Esophagus squamous epithelium (tissue), 5 donors: ENCODE data around the gene PCSK6. TPM values are rescaled to one million over a fixed set of nuclear protein-coding genes. Genes with fewer than 3 reads are reported as not detected.

Experiments
- DNase-seq: peaks from one replicate; lab custom pipeline; 2025; lab: John Stamatoyannopoulos, UW
- H3K27ac ChIP-seq, 4 donors: fragments of 200-600 bp; sonication (generic); one replicate each; pipeline ENCODE4 v1.5.1; 2016 to 2019; ENCODE audit warnings: mild to moderate bottlenecking in 1 of 4
- H3K27me3 ChIP-seq, 4 donors: fragments of 200-600 bp; sonication (generic); 1 replicate in 3 of 4; 2 replicates in 1 of 4; pipeline versions ENCODE4 v1.5.1 to v1.6.0; 2017 to 2021; ENCODE audit warnings: antibody characterized with exemption in 1 of 4
- H3K36me3 ChIP-seq, 3 donors: fragments of 200-600 bp; sonication (generic); one replicate each; pipeline ENCODE4 v1.5.1; 2016 to 2019
- H3K4me1 ChIP-seq, 3 donors: fragments of 200-600 bp; sonication (generic); one replicate each; pipeline ENCODE4 v1.5.1; 2017 to 2019
- H3K4me3 ChIP-seq, 4 donors: fragments of 200-600 bp; sonication (generic); 1 replicate in 3 of 4; 2 replicates in 1 of 4; pipeline ENCODE4 v1.5.1; 2016 to 2019; ENCODE audit warnings: mild to moderate bottlenecking in 2 of 4, moderate library complexity in 1 of 4
- H3K9me3 ChIP-seq, 3 donors: fragments of 200-600 bp; sonication (generic); one replicate each; pipeline ENCODE4 v1.5.1; 2016 to 2019
- POLR2A ChIP-seq, 4 donors: fragments of 450-650 bp; IDR thresholded peaks; one replicate each; pipeline ENCODE4 v1.6.1; 2017; ENCODE audit warnings: antibody characterized with exemption in 4 of 4, mild to moderate bottlenecking in 4 of 4, moderate library complexity in 3 of 4
- WGBS, 2 donors: methylation state at CpG; one replicate each; pipeline ENCODE4 v1.1.5; 2018; 5-methylcytosine and 5-hydroxymethylcytosine counted together
- intact Hi-C: fragments of 100-400 bp; cut with DNase I; formaldehyde crosslinking; loops from one replicate; pipeline ENCODE4 v1.15.0; 2022
- total RNA-seq, 4 donors: library from RNA; depleted of rRNA; stranded (reverse); fragments of >200 nt; gene quantifications; one replicate each; pipeline ENCODE4 v1.1.0, GENCODE V29; 2016
- TF ChIP-seq, protein P1 (sequence below), 6 experiments: fragments of 450-650 bp in 4 of 6; fragments of 200-600 bp in 2 of 6; sonication (generic) in 2 of 6; IDR thresholded peaks; one replicate each; pipeline ENCODE4 v1.5.1; 2016 to 2019; ENCODE audit warnings: antibody characterized with exemption in 6 of 6, mild to moderate bottlenecking in 4 of 6, moderate library complexity in 4 of 6
- donor health status: DM: yes; HTN: yes; CAD: no.

Gene PCSK6
- total RNA-seq, 4 donors from 2014 or later: 5.1 to 13.8 (median 9.2) TPM

GRCh38 chr15:101255615-101256241 is 233.8 kb downstream of the PCSK6 start:
- Histone ChIP-seq H3K4me3 (no peak overlapping the region), H3K4me1 (peaks cover 0 to 26% (median 5%) of the 10 kb centered on the region in 3 donors), H3K36me3 (no peaks in the 10 kb centered on the region), H3K27me3 (no peaks in the 10 kb centered on the region), H3K27ac (no peak overlapping the region), H3K9me3 (no peaks in the 10 kb centered on the region)
- TF ChIP-seq POLR2A (IDR thresholded peaks at IDR 0.05): no peak
- TF ChIP-seq, protein P1, sequence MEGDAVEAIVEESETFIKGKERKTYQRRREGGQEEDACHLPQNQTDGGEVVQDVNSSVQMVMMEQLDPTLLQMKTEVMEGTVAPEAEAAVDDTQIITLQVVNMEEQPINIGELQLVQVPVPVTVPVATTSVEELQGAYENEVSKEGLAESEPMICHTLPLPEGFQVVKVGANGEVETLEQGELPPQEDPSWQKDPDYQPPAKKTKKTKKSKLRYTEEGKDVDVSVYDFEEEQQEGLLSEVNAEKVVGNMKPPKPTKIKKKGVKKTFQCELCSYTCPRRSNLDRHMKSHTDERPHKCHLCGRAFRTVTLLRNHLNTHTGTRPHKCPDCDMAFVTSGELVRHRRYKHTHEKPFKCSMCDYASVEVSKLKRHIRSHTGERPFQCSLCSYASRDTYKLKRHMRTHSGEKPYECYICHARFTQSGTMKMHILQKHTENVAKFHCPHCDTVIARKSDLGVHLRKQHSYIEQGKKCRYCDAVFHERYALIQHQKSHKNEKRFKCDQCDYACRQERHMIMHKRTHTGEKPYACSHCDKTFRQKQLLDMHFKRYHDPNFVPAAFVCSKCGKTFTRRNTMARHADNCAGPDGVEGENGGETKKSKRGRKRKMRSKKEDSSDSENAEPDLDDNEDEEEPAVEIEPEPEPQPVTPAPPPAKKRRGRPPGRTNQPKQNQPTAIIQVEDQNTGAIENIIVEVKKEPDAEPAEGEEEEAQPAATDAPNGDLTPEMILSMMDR (IDR thresholded peaks at IDR 0.05): no peak
- intact Hi-C loops: loop anchor here (5.0 kb wide), 1 partner anchor 238 kb away; no protein-coding TSS in a partner anchor
- no peak for DNase-seq
- 44 to 50% methylated on average over 6 of the region's 8 CpGs for WGBS, 2 donors

DNA sequence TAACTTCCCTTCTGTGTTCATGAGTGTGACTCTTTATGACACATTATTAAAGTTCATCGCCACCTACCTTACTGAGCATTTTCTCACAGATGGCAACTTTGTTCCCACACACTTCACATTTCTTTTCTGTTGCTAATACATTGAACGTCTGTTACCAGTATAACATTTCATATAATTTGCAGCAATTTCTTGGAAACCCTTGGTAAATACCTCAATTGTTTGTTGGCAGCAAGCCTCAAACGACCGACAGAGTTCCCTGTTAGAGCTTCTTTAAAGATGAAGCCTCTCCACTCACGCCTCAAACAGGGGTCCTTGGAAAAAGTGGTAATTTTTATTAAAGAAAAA is 234.5 kb downstream of the PCSK6 start:
- intact Hi-C loops: loop anchor here (5.0 kb wide), 1 partner anchor 238 kb away; no protein-coding TSS in a partner anchor
- H3K27ac ChIP-seq: no peak overlapping the region
- H3K9me3 ChIP-seq: no peaks in the 10 kb centered on the region
- no peaks in the 10 kb centered on the region for H3K27me3 ChIP-seq
- no peak for DNase-seq
- H3K4me1 ChIP-seq: peaks cover 6 to 33% (median 11%) of the 10 kb centered on the region in 3 donors
- no peaks in the 10 kb centered on the region for H3K36me3 ChIP-seq
- TF ChIP-seq POLR2A (IDR thresholded peaks at IDR 0.05): no peak
- TF ChIP-seq, protein P1 (IDR thresholded peaks at IDR 0.05): no peak
- WGBS, 2 donors: 63 to 65% methylated on average over 5 of the region's 5 CpGs
- no peak overlapping the region for H3K4me3 ChIP-seq

GRCh38 chr15:101254157-101255050 is 235.1 kb downstream of the PCSK6 start:
- no peak overlapping the region for H3K27ac ChIP-seq
- H3K27me3 ChIP-seq: no peaks in the 10 kb centered on the region
- no peak for DNase-seq
- no peak for TF ChIP-seq POLR2A (IDR thresholded peaks at IDR 0.05)
- TF ChIP-seq, protein P1 (IDR thresholded peaks at IDR 0.05): no peak
- no peak overlapping the region for H3K4me3 ChIP-seq
- intact Hi-C loops: loop anchor here (5.0 kb wide), 1 partner anchor 237 kb away; no protein-coding TSS in a partner anchor
- 84 to 93% methylated on average over 11 of the region's 11 CpGs for WGBS, 2 donors
- H3K36me3 ChIP-seq: no peaks in the 10 kb centered on the region
- H3K9me3 ChIP-seq: no peaks in the 10 kb centered on the region
- peaks cover 12 to 39% (median 17%) of the 10 kb centered on the region in 3 donors for H3K4me1 ChIP-seq

Other genes with a start within 250 kb of the PCSK6 start
- 10 to 100 TPM in 3 of 4 donors, 1 to 10 TPM in 1; 8.8 to 19.3 (median 11.4) TPM for gene CHSY1, start 237.7 kb downstream of the PCSK6 start, total RNA-seq
- 10 to 100 TPM; 57.6 to 69.6 (median 63.4) TPM for gene SELENOS, start 212.2 kb downstream of the PCSK6 start, total RNA-seq
- 10 to 100 TPM; 29.7 to 57.1 (median 47.5) TPM for gene SNRPA1, start 194.5 kb downstream of the PCSK6 start, total RNA-seq
- gene TM2D3, start 162.7 kb upstream of the PCSK6 start, total RNA-seq: 10 to 100 TPM; 11.0 to 32.2 (median 19.9) TPM
- 10 to 100 TPM in 1 of 4 donors, 1 to 10 TPM in 3; 2.9 to 16.6 (median 7.8) TPM for gene TARS3, start 234.8 kb upstream of the PCSK6 start, total RNA-seq